ENCODE results near the gene EIF4ENIF1. TPM values are rescaled to one million over a fixed set of nuclear protein-coding genes. Genes with fewer than 3 reads are reported as not detected.
"Not testable (repeated sequence)": the region's sequence is repeated elsewhere in the genome, so short reads cannot be mapped to it uniquely, and the experiment has no call there.

EIF4ENIF1 gene
- total RNA-seq, 4 donors from 2014 or later, result 9.5 to 20.5 (median 16.6) TPM

GRCh38 chr22:31441652-31442051 is 48.0 kb downstream of the EIF4ENIF1 start:
- no peak for TF ChIP-seq CTCF (IDR thresholded peaks at IDR 0.05)
- ATAC-seq (ENCODE audit: low FRiP score) (no peak), DNase-seq (ENCODE audit: low spot score) (no peak)

GRCh38 chr22:31440681-31441080 is 49.0 kb downstream of the EIF4ENIF1 start:
- no peak for TF ChIP-seq CTCF (IDR thresholded peaks at IDR 0.05)
- DNase-seq (ENCODE audit: low spot score) (no peak), ATAC-seq (ENCODE audit: low FRiP score) (no peak)

- no peak for TF ChIP-seq CTCF (IDR thresholded peaks at IDR 0.05)
- no peak for DNase-seq (ENCODE audit: low spot score)
- no peak for ATAC-seq (ENCODE audit: low FRiP score)
These were observed 49.8 kb downstream of the EIF4ENIF1 start for GRCh38 chr22:31439808-31440207.

GRCh38 chr22:31436132-31436531 is 53.5 kb downstream of the EIF4ENIF1 start:
- ATAC-seq (ENCODE audit: low FRiP score), result no peak
- TF ChIP-seq CTCF (IDR thresholded peaks at IDR 0.05), result no peak
- no peak for DNase-seq (ENCODE audit: low spot score)

GRCh38 chr22:31431950-31432349 is 57.7 kb downstream of the EIF4ENIF1 start:
- no peak for DNase-seq (ENCODE audit: low spot score)

GRCh38 chr22:31425331-31426050 is 64.2 kb downstream of the EIF4ENIF1 start:
- DNase-seq (ENCODE audit: low spot score), result no peak
- no peak for ATAC-seq (ENCODE audit: low FRiP score)

More at GRCh38 chr22:31431950-31432349, 57.7 kb downstream of the EIF4ENIF1 start:
- no peak for TF ChIP-seq CTCF (IDR thresholded peaks at IDR 0.05)
- no peak for ATAC-seq (ENCODE audit: low FRiP score)

GRCh38 chr22:31402350-31402749 is 87.3 kb downstream of the EIF4ENIF1 start:
- not testable (repeated sequence) for DNase-seq (ENCODE audit: low spot score); ATAC-seq (ENCODE audit: low FRiP score)

More at GRCh38 chr22:31425331-31426050, 64.2 kb downstream of the EIF4ENIF1 start:
- TF ChIP-seq CTCF (IDR thresholded peaks at IDR 0.05), result no peak

Measured in omental fat pad (tissue), 4 donors.